Left lung (tissue), 10 donors: Measurements from ENCODE around the gene PLPPR5. TPM values are rescaled to one million over a fixed set of nuclear protein-coding genes. Genes with fewer than 3 reads are reported as not detected.

ENCODE experiments used
- ATAC-seq: fragments of 200-7000 bp; cut with Tn5 transposase; one replicate; pipeline ENCODE4 v1.9.1; 2020; ENCODE audit warnings: moderate library complexity
- DNase-seq, 4 donors: peaks; one replicate each; pipeline ENCODE4 v3.0.0-alpha.2; 2013 to 2020
- H3K27ac ChIP-seq, 2 donors: fragments of 200-600 bp; sonication (generic) in 1 of 2; one replicate each; pipeline versions ENCODE4 v1.5.0 to v1.8.0; 2020 to 2021
- H3K27me3 ChIP-seq, 2 donors: fragments of 200-600 bp; sonication (generic) in 1 of 2; one replicate each; pipeline versions ENCODE4 v1.5.0 to v1.8.0; 2020 to 2021
- H3K36me3 ChIP-seq, 2 donors: fragments of 200-600 bp; sonication (generic) in 1 of 2; one replicate each; pipeline versions ENCODE4 v1.5.0 to v1.8.0; 2020 to 2021
- H3K4me1 ChIP-seq, 2 donors: fragments of 200-600 bp; one replicate each; pipeline ENCODE4 v1.8.0; 2021
- H3K4me3 ChIP-seq, 2 donors: fragments of 200-600 bp; sonication (generic) in 1 of 2; one replicate each; pipeline versions ENCODE4 v1.5.0 to v1.8.0; 2020 to 2021; ENCODE audit warnings: mild to moderate bottlenecking in 1 of 2
- H3K9me3 ChIP-seq, 2 donors: fragments of 200-600 bp; sonication (generic) in 1 of 2; one replicate each; pipeline versions ENCODE4 v1.5.0 to v1.8.0; 2020 to 2021
- intact Hi-C, 2 donors: fragments of 100-400 bp; cut with DNase I; formaldehyde crosslinking; loops; one replicate each; pipeline versions ENCODE4 v1.11.2 to v1.14.2; 2022
- polyA plus RNA-seq, 6 donors: library from polyadenylated mRNA; unstranded; fragments of 120-200 nt; gene quantifications; one replicate each; pipeline ENCODE4 v1.2.1, GENCODE V29; 2013; ENCODE audit not compliant: insufficient read length in 6 of 6
- total RNA-seq, 2 donors: library from RNA; stranded (reverse); fragmentation: NEBNext Ultra II Directional; extraction: Animal tissue kit (Norgen Biotek cat#: 25700); gene quantifications; one replicate each; pipeline ENCODE4 v1.2.1, GENCODE V29; 2021
- TF ChIP-seq, protein P1 (sequence below), 2 donors: fragments of 200-600 bp; sonication (generic) in 1 of 2; IDR thresholded peaks; one replicate each; pipeline versions ENCODE4 v1.5.0 to v1.8.0; 2021; ENCODE audit warnings: antibody characterized with exemption in 2 of 2
- donor health status: DM: no; HTN: yes; CAD: no.
- donor health status: DM: no; HTN: no; CAD: no.

The PLPPR5 gene
- total and polyA plus RNA-seq, 8 donors, result 0.06 to 6.3 (median 3.5) TPM; not detected in 1

DNA sequence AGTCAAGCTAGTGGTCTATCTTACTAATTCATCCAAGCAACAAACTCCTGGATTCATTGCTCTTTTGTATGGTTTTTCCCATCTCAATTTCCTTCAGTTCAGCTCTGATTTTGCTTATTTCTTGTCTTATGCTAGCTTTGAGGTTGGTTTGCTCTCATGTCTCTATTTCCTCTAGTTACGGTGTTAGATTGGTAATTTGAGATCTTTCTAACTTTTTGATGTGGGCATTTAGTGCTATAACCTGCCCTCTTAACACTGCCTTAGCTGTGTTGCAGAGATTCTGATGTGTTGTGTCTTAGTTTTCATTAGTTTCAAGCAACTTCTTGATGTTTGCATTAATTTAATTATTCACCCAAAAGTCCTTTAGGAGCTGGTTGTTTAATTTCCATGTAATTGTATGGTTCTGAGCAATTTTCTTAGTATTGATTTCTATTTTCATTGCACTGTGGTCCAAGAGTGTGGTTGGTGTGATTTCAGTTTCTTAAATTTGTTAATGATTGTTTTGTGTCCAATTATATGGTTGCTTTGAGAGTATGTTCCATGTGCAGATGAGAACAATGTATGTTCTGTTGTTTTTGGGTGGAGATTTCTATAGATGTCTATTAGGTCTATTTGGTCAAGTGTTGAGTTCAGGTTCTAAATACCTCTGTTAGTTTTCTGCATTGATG is 154.6 kb downstream of the PLPPR5 start:
- H3K4me3 ChIP-seq, result no peak overlapping the region
- TF ChIP-seq, protein P1, sequence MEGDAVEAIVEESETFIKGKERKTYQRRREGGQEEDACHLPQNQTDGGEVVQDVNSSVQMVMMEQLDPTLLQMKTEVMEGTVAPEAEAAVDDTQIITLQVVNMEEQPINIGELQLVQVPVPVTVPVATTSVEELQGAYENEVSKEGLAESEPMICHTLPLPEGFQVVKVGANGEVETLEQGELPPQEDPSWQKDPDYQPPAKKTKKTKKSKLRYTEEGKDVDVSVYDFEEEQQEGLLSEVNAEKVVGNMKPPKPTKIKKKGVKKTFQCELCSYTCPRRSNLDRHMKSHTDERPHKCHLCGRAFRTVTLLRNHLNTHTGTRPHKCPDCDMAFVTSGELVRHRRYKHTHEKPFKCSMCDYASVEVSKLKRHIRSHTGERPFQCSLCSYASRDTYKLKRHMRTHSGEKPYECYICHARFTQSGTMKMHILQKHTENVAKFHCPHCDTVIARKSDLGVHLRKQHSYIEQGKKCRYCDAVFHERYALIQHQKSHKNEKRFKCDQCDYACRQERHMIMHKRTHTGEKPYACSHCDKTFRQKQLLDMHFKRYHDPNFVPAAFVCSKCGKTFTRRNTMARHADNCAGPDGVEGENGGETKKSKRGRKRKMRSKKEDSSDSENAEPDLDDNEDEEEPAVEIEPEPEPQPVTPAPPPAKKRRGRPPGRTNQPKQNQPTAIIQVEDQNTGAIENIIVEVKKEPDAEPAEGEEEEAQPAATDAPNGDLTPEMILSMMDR (IDR thresholded peaks at IDR 0.05), result no peak
- intact Hi-C loops, result no loop called here
- no peaks in the 10 kb centered on the region for H3K36me3 ChIP-seq
- no peaks in the 10 kb centered on the region for H3K9me3 ChIP-seq
- H3K27ac ChIP-seq, result no peak overlapping the region
- no peaks in the 10 kb centered on the region for H3K27me3 ChIP-seq
- ATAC-seq, result no peak
- DNase-seq, result no peak
- no peaks in the 10 kb centered on the region for H3K4me1 ChIP-seq

DNA sequence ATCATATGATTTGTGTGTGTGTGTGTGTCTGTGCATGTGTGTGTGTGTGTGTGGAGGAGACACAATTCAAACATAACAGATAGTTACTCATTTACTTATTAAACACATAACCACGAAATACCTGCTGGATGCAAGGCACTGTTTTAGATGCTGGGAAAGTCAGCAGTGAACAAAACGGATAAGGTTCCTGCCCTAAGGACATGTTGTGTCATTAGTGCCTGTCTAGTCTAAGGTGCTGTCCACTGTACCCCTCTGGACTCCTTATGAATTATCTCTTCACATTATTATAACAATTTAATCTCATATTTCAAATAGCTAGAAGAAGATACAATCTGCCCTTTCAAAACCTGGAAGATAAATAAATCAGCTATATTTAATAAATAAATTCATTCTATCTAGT is 162.4 kb downstream of the PLPPR5 start:
- no peaks in the 10 kb centered on the region for H3K27me3 ChIP-seq
- no peaks in the 10 kb centered on the region for H3K36me3 ChIP-seq
- ATAC-seq, result no peak
- no peak overlapping the region for H3K4me3 ChIP-seq
- TF ChIP-seq, protein P1 (IDR thresholded peaks at IDR 0.05), result no peak
- no peak for DNase-seq
- no peaks in the 10 kb centered on the region for H3K4me1 ChIP-seq
- H3K27ac ChIP-seq, result no peak overlapping the region
- no peaks in the 10 kb centered on the region for H3K9me3 ChIP-seq
- intact Hi-C loops, result no loop called here
